IPS-18c (cell line): ENCODE data around the gene ERC1.

Experiments
- H3K4me3 ChIP-seq: 2 replicates; pipeline ENCODE4 v1.7.0; 2013; ENCODE audit warnings: low read depth, mild to moderate bottlenecking, low read length, moderate library complexity; ENCODE audit not compliant: insufficient read depth
- H3K9me3 ChIP-seq: one replicate; pipeline ENCODE4 v1.6.1; 2013; ENCODE audit warnings: mild to moderate bottlenecking, low read length, moderate library complexity; ENCODE audit not compliant: control insufficient read depth, insufficient read depth

Gene ERC1

DNA sequence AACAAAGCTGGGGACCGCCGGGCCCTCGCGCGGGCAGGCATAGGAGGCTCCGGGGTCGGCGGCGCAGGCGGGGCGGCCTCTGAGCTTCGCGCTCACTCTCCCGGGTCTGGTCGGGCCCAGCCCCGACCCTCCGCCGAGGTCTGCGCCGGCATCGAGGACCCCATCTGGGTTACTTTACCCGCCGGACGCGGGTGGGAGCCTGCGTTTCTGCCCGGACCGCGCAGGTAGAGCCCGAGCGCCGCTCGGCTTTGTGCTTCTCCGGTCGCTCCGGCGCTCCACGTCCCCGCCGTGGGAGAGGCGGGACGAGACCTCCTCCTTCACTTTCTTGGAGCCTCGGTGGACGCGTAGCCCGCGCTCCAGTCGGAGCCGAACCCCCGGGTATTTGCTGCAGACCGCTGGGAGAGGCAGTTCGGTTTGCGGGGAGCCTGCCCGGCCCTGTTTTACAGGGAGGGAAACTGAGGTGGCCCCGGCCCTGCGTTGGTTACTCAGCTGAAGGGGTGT, 540.2 kb downstream of the ERC1 start:
- peak overlapping the region; percentile 43; the same call in 1 of the 2 replicates for H3K4me3 ChIP-seq
- peaks cover 2% of the 10 kb centered on the region for H3K9me3 ChIP-seq

DNA sequence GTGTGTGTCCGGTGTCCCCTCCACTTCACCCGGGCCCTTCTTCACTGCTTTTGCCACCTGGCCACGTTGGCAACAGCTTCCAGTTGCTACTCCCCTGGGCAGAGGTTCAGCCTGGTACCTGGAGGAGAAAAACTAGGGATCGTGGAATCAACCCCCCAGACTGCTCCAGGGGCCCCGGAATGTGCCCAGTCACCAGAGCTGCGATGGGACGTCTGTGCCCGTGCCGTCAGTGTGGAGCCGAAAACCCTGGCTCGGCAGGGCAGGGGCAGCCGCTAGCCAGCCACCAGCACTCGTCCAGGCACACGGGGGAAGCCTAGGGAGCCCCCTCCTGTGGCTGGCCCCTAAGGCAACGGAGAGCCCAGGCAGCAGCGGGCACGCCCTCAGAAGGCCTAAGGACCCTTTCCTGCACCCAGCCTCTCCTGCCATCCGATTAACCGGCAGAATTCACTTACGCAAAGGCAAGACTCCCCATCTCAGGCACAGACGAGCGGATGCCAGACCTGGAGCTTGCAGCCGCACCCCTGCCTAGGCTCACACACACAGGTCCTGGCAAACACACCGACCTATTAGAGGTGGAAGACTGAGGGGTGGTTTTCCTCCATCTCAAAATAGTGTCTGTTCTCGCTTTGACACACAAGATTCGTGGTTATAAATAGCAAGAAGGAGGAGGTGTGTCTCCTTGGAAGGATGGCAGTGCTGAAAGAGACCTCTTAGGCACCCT, 540.8 kb downstream of the ERC1 start:
- peak overlapping the region; percentile 43; the same call in 1 of the 2 replicates for H3K4me3 ChIP-seq

DNA sequence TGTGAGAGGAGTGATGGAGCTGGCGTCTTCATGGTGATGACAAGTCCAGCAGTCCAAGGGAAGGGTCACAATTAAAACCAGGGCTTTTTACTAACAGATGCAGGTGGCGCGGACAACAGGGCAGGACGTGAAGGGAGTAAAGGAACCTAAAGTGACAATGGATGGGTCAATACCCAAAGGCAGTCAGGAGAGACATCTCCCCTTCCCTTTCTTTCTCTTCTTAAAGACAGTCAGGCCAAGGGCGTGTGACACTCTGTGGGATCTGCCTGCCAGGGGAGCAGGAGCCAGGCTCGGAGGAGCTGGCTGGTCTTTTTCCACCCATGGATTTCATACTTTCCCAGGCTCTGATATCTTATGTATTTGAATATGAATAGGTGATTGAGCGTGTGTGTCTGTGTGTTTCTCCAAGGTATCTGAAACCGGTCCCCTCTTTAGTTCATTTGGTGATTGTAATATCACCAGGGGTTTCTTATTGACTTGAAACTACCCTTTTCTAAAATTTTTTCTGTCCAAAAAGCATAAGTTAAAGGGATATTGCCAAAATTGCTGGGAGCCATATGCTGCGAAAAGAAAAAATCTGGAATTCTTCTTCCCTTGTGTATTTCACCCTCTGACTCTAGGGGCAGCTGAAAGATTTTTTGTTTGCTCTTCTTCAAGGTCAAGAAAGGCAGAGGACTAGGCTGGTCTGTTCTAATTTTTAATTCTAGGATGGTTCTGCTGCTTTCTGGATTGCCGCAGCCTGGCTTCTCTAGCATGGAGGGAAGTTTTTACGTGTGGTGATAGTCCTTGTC, 541.5 kb downstream of the ERC1 start:
- no peak overlapping the region for H3K4me3 ChIP-seq
- peaks cover 2% of the 10 kb centered on the region for H3K9me3 ChIP-seq

More for the DNA sequence above, 540.8 kb downstream of the ERC1 start:
- H3K9me3 ChIP-seq: peaks cover 2% of the 10 kb centered on the region

DNA sequence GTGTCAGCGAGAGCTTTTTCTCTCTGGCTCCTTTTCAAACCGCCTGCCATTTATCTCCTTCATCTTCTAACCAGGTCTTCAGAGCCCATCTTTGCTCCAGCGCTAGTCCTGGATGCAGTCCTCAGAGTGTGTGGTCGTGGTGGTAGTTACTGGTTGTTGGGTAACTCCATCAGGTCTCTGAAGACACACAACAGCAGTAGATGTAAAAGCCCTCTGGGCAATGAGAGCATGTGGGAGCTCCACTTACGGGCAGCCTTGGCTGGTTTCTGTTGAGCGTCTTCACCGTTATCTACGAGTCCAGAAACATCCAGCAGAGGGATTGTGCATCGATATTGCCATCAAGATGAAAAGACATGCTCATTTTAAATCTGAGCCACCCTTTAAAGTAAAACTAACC, 542.2 kb downstream of the ERC1 start:
- peaks cover 2% of the 10 kb centered on the region for H3K9me3 ChIP-seq
- no peak overlapping the region for H3K4me3 ChIP-seq

DNA sequence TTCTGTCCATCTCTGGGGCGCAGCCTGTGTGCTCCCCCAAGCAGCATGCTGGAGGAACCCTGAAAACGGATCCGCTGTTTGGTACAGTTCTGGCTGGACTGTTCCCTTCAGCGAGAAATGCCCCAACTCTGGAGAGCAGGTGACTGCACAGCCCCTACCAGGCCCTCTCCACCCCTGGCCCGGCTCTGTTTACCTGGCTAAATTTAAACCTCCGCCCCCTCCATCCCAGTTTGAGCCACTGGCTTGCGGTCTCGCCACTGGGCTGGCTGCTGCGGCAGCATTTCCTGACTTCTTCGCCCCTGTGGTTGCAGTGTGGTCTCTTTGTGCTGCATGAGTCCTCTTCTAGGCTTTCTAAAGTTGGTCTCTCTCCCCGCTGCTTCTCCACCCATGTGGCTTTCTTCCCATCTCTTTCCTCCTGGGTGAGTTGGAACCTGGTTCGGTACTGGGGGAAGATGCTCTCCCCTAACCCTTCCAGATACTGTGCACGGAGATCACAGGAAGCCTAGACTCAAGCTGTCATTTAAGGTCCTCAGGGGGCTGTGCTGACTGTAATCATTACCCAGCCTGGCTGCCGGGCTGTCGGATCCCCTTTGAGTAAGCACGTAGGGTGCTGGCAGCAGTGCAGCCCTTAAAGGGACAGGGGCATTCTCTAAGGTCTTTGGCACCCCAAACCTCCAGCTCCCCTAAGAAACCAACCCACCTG, 542.7 kb downstream of the ERC1 start:
- Histone ChIP-seq H3K4me3 (no peak overlapping the region), H3K9me3 (peaks cover 2% of the 10 kb centered on the region)

DNA sequence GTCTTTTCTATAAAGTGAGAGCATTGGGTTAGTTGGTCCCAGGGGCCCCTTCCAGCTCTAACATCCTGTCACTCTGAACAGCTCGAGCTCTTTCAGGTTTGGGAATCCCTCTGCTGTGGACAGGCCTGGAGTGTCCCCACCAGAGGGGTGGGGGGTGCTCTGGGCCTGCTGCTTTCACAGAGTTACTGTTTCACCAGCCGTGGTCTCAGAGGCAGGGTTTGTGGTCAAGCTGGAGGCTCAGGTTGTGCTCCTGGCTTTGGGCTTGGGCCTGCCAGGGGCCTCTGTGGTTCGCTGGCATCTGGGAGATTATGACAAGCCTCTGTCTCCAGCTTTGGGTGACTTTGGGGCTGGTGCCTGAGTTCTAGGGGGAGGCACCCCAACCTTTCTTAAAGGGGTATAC, 543.7 kb downstream of the ERC1 start:
- Histone ChIP-seq H3K9me3 (peaks cover under 1% of the 10 kb centered on the region), H3K4me3 (no peak overlapping the region)

DNA sequence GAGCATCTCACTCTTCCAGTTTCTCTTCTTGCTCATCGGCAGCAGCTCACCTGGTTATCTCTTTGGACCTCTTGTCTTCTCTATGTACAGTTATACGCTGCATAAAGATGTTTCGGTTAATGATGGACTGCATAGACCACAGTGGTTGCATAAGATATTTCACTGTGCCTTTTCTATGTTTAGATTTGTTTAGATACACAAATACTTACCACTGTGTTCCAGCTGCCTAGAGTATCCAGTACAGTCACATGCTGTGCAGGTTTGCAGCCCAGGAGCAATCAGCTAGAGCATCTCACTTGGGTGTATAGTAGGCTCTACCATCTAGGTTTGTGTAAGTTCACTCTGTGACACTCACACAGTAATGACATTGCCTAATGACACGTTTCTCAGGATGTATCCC, 545.8 kb downstream of the ERC1 start:
- Histone ChIP-seq H3K9me3 (no peaks in the 10 kb centered on the region), H3K4me3 (no peak overlapping the region)

DNA sequence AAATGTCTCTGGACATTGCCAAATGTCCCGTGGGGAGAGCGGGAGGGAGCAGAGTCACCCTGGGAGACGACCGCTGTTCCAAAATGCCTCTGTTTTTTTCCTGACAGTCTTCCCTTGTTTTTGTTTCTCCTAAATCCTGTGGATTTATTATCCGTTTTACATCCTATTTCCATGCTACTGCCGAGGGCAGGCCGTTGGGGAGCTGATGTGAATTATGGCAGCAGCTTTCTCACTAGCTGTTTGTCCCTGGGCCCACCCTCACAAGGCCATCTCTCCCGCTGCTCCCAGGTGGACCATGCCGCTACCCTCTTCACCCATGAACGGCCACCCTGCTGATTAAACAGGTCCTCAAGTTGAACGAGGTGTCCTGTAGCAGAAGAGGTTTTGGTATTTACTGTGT, 548.1 kb downstream of the ERC1 start:
- no peak overlapping the region for H3K4me3 ChIP-seq
- H3K9me3 ChIP-seq: no peaks in the 10 kb centered on the region

DNA sequence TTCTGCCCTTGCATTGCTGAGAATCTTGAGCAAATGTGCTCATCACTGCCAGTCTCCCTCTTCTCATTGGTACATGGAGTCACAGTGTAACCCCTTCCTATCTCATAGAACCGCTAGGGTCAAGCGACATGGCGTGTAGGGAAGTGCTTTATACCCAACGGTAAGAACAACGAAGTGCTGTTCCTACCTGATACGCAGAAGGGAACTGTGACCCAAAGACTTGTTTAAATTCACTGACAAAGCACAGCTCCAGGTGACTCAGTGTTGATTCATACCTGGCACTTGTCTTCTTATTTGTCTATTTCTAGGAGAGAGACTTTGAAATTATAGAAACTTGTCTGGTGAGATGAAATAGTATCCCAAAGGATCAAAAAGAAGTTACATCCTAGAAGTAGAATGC, 549.7 kb downstream of the ERC1 start:
- no peak overlapping the region for H3K4me3 ChIP-seq
- no peaks in the 10 kb centered on the region for H3K9me3 ChIP-seq

DNA sequence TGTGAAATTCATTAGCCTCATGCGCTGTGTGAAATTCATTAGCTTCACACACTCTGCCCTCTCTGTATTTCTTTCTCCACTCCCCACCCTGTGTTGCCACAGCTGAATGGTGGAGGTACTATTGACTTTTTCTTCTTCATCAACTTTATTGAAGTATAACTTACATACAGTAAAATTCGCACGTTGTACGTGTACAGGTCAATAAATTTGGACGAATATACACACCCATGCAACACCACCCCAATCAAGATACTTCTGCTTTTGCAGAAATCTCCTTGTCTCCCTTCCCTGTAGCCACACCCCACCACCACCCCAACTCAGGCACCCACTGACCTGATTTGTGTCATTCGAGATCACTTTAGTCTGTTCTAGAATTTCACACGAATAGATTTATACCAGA, 551.6 kb downstream of the ERC1 start:
- H3K4me3 ChIP-seq: no peak overlapping the region

DNA sequence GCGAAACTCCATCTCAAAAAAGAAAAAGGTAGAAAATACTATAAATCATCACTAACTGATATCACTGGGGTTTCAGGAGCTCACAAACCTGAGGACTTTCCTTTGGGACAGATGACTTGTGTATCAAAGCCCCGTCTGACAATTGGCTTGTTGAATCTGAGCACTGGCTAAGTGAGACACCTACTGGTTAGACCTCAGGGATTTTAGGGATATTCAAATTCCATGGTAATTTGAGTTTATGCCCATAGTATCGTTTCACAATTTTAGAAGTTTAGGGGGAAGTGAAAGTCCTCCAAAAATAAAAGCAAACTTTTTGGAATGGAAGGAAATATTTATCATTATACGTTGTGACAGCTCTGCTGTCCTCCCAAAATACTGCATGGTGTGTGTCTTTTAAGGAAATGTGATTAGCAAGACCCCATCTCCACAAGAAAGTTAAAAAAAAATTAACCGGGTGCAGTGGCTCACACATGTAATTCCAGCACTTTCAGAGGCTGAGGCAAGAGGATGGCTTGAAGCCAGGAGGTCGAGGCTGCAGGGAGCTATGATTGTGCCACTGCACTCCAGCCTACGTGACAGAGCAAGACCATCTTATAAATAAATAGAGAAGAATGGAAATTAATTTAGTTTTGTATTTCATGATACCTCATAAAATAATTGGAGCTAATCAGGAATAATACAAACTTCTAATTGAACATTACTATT, 554.1 kb downstream of the ERC1 start:
- Histone ChIP-seq H3K9me3 (no peaks in the 10 kb centered on the region), H3K4me3 (no peak overlapping the region)

More for the DNA sequence above, 551.6 kb downstream of the ERC1 start:
- H3K9me3 ChIP-seq: no peaks in the 10 kb centered on the region
